ENCODE data around the gene AUTS2.

The AUTS2 gene

DNA sequence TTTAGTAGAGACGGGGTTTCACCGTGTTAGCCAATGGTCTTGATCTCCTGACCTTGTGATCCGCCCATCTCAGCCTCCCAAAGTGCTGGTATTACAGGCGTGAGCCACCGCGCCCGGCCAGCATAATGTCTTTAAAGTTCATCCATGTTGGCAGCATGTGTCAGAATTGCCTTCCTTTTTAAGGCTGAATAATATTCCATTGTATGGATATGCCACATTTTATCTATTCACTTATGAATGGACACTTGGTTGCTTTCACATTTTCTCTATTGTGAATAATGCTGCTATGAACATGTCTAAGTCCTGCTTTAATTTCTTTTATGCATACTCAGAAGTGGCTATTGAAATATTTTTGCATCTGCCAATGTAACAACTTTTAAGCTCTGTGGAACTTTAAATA, 779.7 kb downstream of the AUTS2 start:
- TF ChIP-seq, protein P1, sequence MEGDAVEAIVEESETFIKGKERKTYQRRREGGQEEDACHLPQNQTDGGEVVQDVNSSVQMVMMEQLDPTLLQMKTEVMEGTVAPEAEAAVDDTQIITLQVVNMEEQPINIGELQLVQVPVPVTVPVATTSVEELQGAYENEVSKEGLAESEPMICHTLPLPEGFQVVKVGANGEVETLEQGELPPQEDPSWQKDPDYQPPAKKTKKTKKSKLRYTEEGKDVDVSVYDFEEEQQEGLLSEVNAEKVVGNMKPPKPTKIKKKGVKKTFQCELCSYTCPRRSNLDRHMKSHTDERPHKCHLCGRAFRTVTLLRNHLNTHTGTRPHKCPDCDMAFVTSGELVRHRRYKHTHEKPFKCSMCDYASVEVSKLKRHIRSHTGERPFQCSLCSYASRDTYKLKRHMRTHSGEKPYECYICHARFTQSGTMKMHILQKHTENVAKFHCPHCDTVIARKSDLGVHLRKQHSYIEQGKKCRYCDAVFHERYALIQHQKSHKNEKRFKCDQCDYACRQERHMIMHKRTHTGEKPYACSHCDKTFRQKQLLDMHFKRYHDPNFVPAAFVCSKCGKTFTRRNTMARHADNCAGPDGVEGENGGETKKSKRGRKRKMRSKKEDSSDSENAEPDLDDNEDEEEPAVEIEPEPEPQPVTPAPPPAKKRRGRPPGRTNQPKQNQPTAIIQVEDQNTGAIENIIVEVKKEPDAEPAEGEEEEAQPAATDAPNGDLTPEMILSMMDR (IDR thresholded peaks at IDR 0.05): no peak

DNA sequence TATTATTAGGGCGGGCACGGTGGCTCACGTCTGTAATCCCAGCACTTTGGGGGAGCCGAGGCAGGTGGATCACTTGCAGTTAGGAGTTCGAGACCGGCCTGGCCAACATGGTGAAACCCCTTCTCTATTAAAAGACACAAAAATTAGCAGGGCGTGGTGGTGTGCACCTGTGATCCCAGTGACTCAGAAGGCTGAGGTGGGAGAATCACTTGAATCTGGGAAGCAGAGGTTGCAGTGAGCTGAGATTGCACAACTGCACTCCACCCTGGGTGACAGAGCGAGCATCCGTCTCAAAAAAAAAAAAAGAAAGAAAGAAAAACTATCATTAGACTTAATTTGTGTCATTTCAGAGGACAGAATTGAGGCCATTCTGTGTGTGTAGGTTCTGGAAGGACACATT, 780.9 kb downstream of the AUTS2 start:
- TF ChIP-seq, protein P1 (IDR thresholded peaks at IDR 0.05): no peak

DNA sequence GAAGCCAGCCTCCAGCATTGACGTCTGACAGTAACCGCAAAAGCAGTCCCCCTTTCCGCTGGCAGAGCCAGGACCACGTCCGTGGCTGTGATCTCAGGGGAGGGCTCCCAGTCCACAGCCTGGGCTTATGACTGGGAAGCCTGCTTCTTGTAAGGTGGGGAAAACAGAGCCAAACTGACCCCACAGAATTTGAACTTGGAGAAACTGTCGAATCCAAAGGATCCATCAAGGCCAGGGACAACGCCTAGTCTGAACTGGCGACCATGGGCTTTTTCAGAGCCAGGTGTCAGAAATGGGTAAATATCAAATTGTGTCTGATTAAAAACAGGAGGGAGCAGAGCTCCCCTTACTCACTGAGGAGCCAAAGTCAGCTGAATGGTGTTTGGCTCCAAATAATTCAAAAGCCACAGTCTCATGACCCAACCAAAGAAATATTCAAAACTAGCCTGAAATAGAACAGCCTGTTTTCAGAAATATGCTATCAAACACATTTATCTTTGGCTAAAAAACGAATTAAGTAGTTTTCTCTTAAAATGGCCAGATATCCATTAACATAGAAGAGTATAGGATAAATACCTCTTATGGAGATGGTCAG, 782.2 kb downstream of the AUTS2 start:
- TF ChIP-seq, protein P1 (IDR thresholded peaks at IDR 0.05): no peak

- TF ChIP-seq, protein P1 (IDR thresholded peaks at IDR 0.05): no peak
Observed at GRCh38 chr7:70383066-70383782, 784.9 kb downstream of the AUTS2 start.

- TF ChIP-seq, protein P1 (IDR thresholded peaks at IDR 0.05): no peak
Observed at GRCh38 chr7:70384024-70384423, 785.7 kb downstream of the AUTS2 start.

DNA sequence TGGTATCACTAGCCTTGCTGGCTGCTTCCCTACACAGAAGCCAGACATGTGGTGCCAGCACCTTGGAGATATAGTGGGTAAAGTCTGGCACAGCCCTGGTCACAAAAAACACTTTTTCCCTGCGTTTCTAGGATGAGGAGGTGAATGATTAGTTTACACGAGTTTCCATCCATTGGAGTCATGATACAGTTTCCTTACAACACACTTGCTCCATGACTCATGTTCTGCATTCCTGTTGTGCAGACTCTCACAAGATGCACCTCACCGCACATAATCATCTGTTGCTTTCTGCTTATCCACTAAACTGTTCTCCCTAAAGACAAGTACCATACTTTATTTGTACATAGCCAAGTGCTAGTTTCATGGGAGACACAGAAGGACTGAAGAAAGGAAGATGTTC, 786.6 kb downstream of the AUTS2 start:
- TF ChIP-seq, protein P1 (IDR thresholded peaks at IDR 0.05): no peak

DNA sequence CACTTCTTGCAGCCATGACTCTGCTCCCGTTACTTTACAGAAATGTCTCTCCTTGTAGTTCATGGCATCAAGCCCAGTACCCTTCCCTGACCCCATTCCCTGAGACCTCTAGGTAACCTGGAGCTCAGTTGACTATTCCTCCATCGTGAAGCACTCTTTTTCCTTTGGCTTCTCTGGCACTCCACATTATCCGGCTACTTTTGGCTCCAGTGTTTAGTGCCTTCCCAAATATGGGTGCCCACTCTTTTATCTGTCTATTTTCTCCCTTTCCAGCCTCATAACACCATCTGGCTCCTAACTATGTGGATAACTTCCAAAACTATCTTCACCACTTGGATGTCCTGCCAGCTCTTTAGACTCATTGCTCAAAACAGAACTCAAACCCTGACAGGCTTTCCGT, 788.9 kb downstream of the AUTS2 start:
- TF ChIP-seq, protein P1 (IDR thresholded peaks at IDR 0.05): no peak

Data from LNCAP (cell line).